Activated T-cell treated with anti-CD3 and anti-CD28 coated beads, Interleukin-2, amount 50 U/mL, for 72 hours (primary cell): Measurements from ENCODE around the gene TMEM151B. TPM values are rescaled to one million over a fixed set of nuclear protein-coding genes. Genes with fewer than 3 reads are reported as not detected.

Experiments
- ATAC-seq, 2 donors: fragments of 150-1000 bp; cut with Tn5 transposase; replicated peaks in 1 of 2; 2 replicates each; pipeline ENCODE4 v1.10.0; 2021; ENCODE audit warnings: moderate library complexity in 2 of 2, mild to moderate bottlenecking in 1 of 2
- DNase-seq, 2 donors: peaks; one replicate each; pipeline ENCODE4 v3.0.0; 2021 to 2022; ENCODE audit warnings: mixed read lengths in 1 of 2
- H3K27ac Mint-ChIP-seq: one replicate; pipeline ENCODE4 v1.8.0; 2022; ENCODE audit warnings: mild to moderate bottlenecking, moderate library complexity, mixed read lengths
- H3K27me3 Mint-ChIP-seq: one replicate; pipeline ENCODE4 v1.8.0; 2022; ENCODE audit warnings: low read depth, mixed read lengths
- H3K36me3 Mint-ChIP-seq, 2 donors: one replicate each; pipeline ENCODE4 v1.8.0; 2022; ENCODE audit warnings: mixed read lengths in 2 of 2, mild to moderate bottlenecking in 1 of 2; ENCODE audit not compliant: insufficient read depth in 2 of 2
- H3K4me1 Mint-ChIP-seq: one replicate; pipeline ENCODE4 v1.8.0; 2022; ENCODE audit warnings: low read depth, mixed read lengths
- H3K4me3 Mint-ChIP-seq, 2 donors: one replicate each; pipeline ENCODE4 v1.8.0; 2022; ENCODE audit warnings: mild to moderate bottlenecking in 2 of 2, mixed read lengths in 2 of 2, moderate library complexity in 2 of 2
- H3K9me3 Mint-ChIP-seq, 2 donors: one replicate each; pipeline ENCODE4 v1.8.0; 2022; ENCODE audit warnings: mixed read lengths in 2 of 2
- total RNA-seq, 2 donors: library from RNA; stranded (reverse); gene quantifications; one replicate each; pipeline ENCODE4 v1.2.3, GENCODE V29; 2022

The TMEM151B gene
- total RNA-seq, 2 donors from 2014 or later = 0.25 TPM; not detected in 1

DNA sequence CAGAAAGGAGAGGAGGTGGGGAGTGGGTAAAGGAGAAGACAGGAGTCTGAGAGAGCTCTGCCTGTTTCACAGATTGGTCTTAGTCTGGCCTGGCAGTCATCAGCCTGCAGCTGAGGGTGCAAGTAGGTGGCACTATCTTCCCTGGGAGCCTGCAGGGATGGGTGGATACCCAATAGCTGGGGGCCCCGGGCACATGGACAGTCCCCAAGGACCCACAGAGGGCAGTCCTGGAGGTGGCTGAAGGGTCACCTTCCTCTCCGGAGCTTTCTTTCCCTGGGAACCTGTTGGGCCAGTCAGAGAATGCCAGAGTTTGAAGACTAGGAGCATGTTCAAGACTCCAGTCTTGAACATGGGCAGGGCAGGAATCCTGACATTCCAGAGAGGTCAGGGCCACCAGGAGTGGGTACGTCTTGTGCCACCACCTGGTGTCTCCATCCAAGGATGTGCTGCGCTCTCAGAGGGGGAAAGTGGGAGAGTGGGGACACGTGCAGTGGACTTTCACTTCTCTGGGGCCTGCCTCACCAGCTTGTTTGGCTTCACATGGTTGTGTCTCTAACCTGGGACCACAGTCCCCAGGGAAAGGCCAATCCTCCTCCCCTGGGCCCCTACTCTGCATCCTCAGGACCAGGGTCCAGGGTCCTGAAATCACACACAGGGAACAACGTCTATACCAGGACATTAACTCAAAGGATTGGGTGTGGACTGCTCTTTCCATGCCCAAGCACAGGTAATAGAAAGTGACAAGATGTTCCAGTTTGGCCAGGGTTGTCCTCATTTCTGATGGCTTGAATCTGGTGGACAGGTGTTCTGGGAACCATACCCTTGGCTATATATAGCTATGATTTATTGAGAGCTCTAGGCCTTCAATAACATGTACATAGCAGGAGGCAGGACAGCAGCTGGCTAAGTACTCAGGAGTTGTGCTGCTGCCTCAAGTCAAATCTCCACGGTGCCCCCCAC is 24.9 kb downstream of the TMEM151B start:
- Mint-ChIP-seq H3K27me3 (peaks cover 62% of the 10 kb centered on the region), H3K27ac (no peak overlapping the region), H3K4me3 (no peak overlapping the region), H3K4me1 (no peaks in the 10 kb centered on the region), H3K9me3 (no peaks in the 10 kb centered on the region), H3K36me3 (no peaks in the 10 kb centered on the region)
- ATAC-seq = no peak
- no peak for DNase-seq

- H3K27me3 Mint-ChIP-seq = peaks cover 39% of the 10 kb centered on the region
- peak overlapping the region; percentile 49 to 67 for H3K4me3 Mint-ChIP-seq
- H3K36me3 Mint-ChIP-seq = peaks cover 0 to 7% of the 10 kb centered on the region in 2 donors
- peak; percentile 52 to 61 for DNase-seq
- ATAC-seq = peak; percentile 80
- H3K27ac Mint-ChIP-seq = no peak overlapping the region
- H3K9me3 Mint-ChIP-seq = no peaks in the 10 kb centered on the region
- no peaks in the 10 kb centered on the region for H3K4me1 Mint-ChIP-seq
Measured at GRCh38 chr6:44297063-44298038, 27.1 kb downstream of the TMEM151B start.

DNA sequence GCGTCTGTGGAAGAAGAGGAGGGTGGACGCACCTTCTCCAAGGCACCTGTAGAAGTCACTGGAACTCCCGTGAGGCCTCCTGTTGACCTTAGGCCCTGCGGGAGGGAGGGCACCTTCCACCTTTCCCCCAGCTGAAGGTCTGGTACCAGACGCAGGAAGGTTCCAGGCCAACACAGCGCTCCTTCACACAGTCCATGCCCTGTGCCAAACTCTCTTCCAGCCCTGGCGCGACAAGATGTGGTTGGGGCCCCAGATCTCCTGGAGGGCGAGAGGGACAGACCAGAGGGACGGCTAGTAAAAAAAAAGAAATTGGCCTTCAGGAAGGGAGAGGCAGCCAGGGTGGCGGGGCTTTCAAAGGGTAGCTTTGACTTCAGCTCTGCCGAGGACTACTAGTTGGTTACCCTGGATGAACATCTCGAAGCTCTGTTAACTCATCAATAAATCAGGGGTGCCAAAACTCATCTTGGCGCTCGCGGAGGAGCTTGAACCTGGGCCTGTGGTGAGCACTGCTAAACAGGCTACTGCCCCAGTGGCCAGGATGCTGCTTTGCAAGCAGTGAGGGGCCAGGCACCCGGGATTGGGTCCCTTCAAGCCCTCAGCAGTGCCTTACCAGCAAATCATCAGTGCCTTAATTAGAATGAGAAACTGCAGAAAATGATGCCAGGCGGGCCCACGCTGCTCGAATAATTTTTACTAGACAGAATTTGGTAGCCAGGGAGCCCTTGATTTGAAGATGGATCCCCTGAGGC is 28.0 kb downstream of the TMEM151B start:
- H3K36me3 Mint-ChIP-seq = peaks cover 0 to 9% of the 10 kb centered on the region in 2 donors
- DNase-seq = no peak
- peak overlapping the region; percentile 49 to 67 for H3K4me3 Mint-ChIP-seq
- peaks cover 36% of the 10 kb centered on the region for H3K27me3 Mint-ChIP-seq
- no peaks in the 10 kb centered on the region for H3K9me3 Mint-ChIP-seq
- ATAC-seq = no peak
- no peak overlapping the region for H3K27ac Mint-ChIP-seq
- no peaks in the 10 kb centered on the region for H3K4me1 Mint-ChIP-seq

- ATAC-seq (no peak), DNase-seq (no peak)
- Mint-ChIP-seq H3K36me3 (peaks cover 3 to 12% of the 10 kb centered on the region in 2 donors), H3K4me3 (peak overlapping the region in 1 of 2 donors; percentile 54), H3K4me1 (no peaks in the 10 kb centered on the region), H3K9me3 (no peaks in the 10 kb centered on the region), H3K27ac (no peak overlapping the region), H3K27me3 (peaks cover 36% of the 10 kb centered on the region)
Measured at GRCh38 chr6:44298864-44299263, 28.6 kb downstream of the TMEM151B start.

DNA sequence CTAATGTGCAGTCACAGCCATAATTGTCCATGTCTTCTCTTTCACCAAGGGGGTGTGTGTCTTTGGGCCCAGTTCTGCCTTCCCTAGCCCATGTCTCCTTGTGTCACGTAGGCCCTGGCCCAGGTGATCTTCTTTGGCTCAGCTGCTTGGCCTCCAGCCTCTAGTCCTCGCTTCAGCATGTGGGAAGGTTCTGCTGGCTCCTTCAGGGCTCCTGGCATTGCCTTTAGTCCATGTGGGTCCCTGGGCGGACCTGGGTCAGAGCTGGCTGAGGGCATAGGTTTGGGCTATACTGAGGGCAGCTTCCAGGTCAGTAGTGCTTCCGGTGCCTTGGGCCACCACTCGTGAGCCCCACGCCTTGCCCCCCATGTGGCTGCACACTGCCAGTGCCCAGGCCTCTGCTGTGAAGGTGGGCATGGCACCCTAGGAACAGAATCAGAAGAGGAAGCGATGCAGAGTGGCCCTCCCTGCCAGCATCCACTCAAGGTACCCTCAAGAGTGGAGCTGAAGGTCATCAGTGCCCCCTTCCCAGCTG is 30.1 kb downstream of the TMEM151B start:
- Mint-ChIP-seq H3K4me3 (no peak overlapping the region), H3K4me1 (no peaks in the 10 kb centered on the region), H3K36me3 (peaks cover 3 to 15% of the 10 kb centered on the region in 2 donors), H3K9me3 (no peaks in the 10 kb centered on the region), H3K27ac (no peak overlapping the region), H3K27me3 (peaks cover 23% of the 10 kb centered on the region)
- DNase-seq (no peak), ATAC-seq (no peak)

- Mint-ChIP-seq H3K27ac (no peak overlapping the region), H3K27me3 (peaks cover 15% of the 10 kb centered on the region), H3K4me1 (no peaks in the 10 kb centered on the region), H3K4me3 (no peak overlapping the region), H3K36me3 (peaks cover 3 to 18% of the 10 kb centered on the region in 2 donors), H3K9me3 (no peaks in the 10 kb centered on the region)
- ATAC-seq = no peak
- DNase-seq = no peak
Measured at GRCh38 chr6:44301106-44301505, 30.9 kb downstream of the TMEM151B start.

DNA sequence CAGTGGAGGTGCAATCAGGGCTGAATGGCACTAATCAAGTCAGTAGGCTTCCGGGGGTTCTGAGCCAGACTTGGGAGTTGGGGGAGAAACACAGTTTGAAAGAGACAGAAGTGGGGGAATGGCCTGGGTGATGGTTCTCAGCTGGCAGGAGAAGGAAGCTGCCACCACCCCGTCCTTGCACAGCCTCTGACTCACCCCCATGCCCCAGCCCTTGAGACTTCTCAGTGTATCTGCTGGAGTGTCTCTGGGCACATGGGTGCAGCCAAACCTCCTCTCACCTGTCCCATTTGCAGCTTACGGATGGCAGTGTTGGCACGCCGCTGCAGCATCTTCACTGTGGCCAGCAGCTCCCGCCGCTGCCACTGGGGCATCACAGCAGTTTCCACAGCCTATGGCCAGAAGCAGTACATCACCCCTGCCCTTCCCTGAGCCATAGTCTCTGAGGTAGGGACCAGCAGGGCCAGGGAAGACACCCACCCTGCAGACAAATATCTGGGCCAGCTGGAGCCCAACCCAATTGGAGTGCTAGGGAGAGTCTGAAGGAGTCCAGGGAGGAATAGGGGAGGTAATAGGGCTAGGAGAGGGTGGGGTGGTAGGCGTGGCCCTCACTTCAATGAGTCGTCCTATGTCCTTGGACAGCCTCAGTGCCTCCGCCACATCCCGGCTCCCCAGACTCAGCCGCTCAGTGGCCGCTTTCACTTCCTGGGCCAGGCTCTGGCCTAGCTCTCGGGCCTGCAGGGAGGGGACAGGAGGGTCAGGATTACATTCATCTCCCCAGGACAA is 31.7 kb downstream of the TMEM151B start:
- Mint-ChIP-seq H3K27me3 (peaks cover 6% of the 10 kb centered on the region), H3K27ac (no peak overlapping the region), H3K4me3 (no peak overlapping the region), H3K9me3 (no peaks in the 10 kb centered on the region), H3K4me1 (no peaks in the 10 kb centered on the region), H3K36me3 (peaks cover 3 to 18% of the 10 kb centered on the region in 2 donors)
- DNase-seq = no peak
- no peak for ATAC-seq

GRCh38 chr6:44302856-44303255 is 32.6 kb downstream of the TMEM151B start:
- Mint-ChIP-seq H3K36me3 (peaks cover 3 to 18% of the 10 kb centered on the region in 2 donors), H3K4me3 (no peak overlapping the region), H3K27me3 (peaks cover 5% of the 10 kb centered on the region), H3K27ac (no peak overlapping the region), H3K9me3 (no peaks in the 10 kb centered on the region), H3K4me1 (no peaks in the 10 kb centered on the region)
- no peak for DNase-seq
- no peak for ATAC-seq

DNA sequence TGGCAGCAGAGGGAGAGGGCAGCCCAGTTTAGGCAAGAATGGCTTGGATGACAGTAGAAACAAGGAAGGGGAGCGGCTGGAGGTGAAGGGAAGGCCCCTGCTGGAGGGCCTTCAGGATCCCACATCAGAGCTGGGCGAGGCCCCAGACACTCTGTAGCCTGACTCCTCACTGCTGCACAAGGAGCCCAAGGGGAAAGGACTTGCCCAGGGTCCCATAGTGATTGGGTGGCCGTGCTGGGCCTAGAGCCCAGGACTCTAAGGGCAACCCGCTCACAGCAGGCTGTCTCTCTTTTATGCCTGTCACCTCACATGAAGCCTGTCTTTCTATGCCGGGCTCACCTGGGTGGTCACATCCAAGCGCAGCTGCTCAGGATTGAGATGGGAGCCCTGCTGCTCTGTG is 33.6 kb downstream of the TMEM151B start:
- H3K9me3 Mint-ChIP-seq = no peaks in the 10 kb centered on the region
- H3K36me3 Mint-ChIP-seq = peaks cover 3 to 21% of the 10 kb centered on the region in 2 donors
- no peak overlapping the region for H3K4me3 Mint-ChIP-seq
- H3K27me3 Mint-ChIP-seq = peaks cover 3% of the 10 kb centered on the region
- DNase-seq (no peak), ATAC-seq (no peak)
- no peak overlapping the region for H3K27ac Mint-ChIP-seq
- H3K4me1 Mint-ChIP-seq = no peaks in the 10 kb centered on the region

GRCh38 chr6:44304282-44305199 is 34.3 kb downstream of the TMEM151B start:
- DNase-seq (peak; percentile 39 to 42), ATAC-seq (peak; percentile 63 to 69)
- Mint-ChIP-seq H3K9me3 (no peaks in the 10 kb centered on the region), H3K4me1 (no peaks in the 10 kb centered on the region), H3K27ac (no peak overlapping the region), H3K4me3 (no peak overlapping the region), H3K36me3 (peaks cover 3 to 21% of the 10 kb centered on the region in 2 donors), H3K27me3 (no peaks in the 10 kb centered on the region)

DNA sequence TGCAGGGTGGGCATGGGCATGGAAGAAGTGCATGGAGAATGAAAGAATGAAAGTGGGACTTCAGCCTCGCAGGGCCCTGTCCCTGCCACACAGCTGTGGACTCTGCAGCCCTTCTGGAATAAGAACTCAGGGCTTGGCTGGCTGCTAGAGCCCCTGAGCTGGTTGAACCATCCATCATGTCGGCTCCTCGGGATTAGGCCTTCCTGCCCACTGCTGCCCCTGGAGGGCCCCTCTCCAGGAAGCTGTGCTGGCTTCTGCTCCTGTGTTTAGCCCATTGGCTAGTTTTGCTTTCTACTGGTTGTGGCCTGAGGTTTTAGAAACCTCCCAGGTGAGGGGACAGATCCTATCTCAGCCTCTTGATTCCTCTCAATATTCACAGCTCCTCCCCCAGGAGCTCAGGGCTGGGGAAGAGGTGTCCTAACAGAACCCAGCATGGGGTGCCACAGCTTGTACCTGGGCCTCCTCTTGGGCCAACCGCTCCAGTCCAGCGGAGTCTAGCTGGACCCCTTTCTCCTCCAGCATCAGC is 35.0 kb downstream of the TMEM151B start:
- H3K9me3 Mint-ChIP-seq = no peaks in the 10 kb centered on the region
- H3K27me3 Mint-ChIP-seq = no peaks in the 10 kb centered on the region
- no peak for ATAC-seq
- no peak overlapping the region for H3K27ac Mint-ChIP-seq
- peaks cover 7 to 24% of the 10 kb centered on the region in 2 donors for H3K36me3 Mint-ChIP-seq
- no peak overlapping the region for H3K4me3 Mint-ChIP-seq
- DNase-seq = no peak
- H3K4me1 Mint-ChIP-seq = no peaks in the 10 kb centered on the region
